ENCODE data around the gene RRP8. TPM values are rescaled to one million over a fixed set of nuclear protein-coding genes. Genes with fewer than 3 reads are reported as not detected.

Gene RRP8
- total and polyA plus RNA-seq, 9 of the 15 experiments (the other 6 are each of a cell fraction or from before 2014, with no cell fraction given): 5.7 to 47.3 (median 32.6) TPM

GRCh38 chr11:6567371-6567745 lies 36.1 kb downstream of the RRP8 start (continued):
- TF ChIP-seq RREB1 (CRISPR knock-in tag; IDR thresholded peaks at IDR 0.05): no peak
- no peak for TF ChIP-seq SNIP1 (IDR thresholded peaks at IDR 0.05; ENCODE audit: low read depth)
- no peak for TF ChIP-seq NR1H2 (CRISPR knock-in tag; IDR thresholded peaks at IDR 0.05)
- no peak for TF ChIP-seq ATF4 (CRISPR knock-in tag; IDR thresholded peaks at IDR 0.05)
- TF ChIP-seq ZNF316 (IDR thresholded peaks at IDR 0.05): no peak

Measured in K562 (cell line).